ENCODE data around the gene PRKACB.
A peak's percentile ranks its signal among the peaks of the same experiment; 100 is the strongest.

PRKACB gene

GRCh38 chr1:84143796-84144565 lies at the start of gene PRKACB:
TSS of gene PRKACB (plus strand) at chr1:84144271. CDS start at chr1:84144362, 91 bp downstream.
- DNase-seq (ENCODE audit: low read depth) = no peak

- DNase-seq (ENCODE audit: low read depth) = no peak
Measured at GRCh38 chr1:84095308-84095707, 48.8 kb upstream of the PRKACB start.

GRCh38 chr1:84096176-84096575 lies 47.9 kb upstream of the PRKACB start:
- no peak for DNase-seq (ENCODE audit: low read depth)

- no peak for DNase-seq (ENCODE audit: low read depth)
Measured at GRCh38 chr1:84101204-84101603, 42.9 kb upstream of the PRKACB start.

- DNase-seq (ENCODE audit: low read depth) = peak; percentile 79
Measured at GRCh38 chr1:84103197-84103992, 40.7 kb upstream of the PRKACB start.

- DNase-seq (ENCODE audit: low read depth) = peak; percentile 75
Measured at GRCh38 chr1:84107538-84107937, 36.5 kb upstream of the PRKACB start.

- no peak for DNase-seq (ENCODE audit: low read depth)
Measured at GRCh38 chr1:84107955-84108354, 36.1 kb upstream of the PRKACB start.

GRCh38 chr1:84108900-84109578 lies 35.0 kb upstream of the PRKACB start:
- no peak for DNase-seq (ENCODE audit: low read depth)

- no peak for DNase-seq (ENCODE audit: low read depth)
Measured at GRCh38 chr1:84110629-84111028, 33.4 kb upstream of the PRKACB start.

- DNase-seq (ENCODE audit: low read depth) = no peak
Measured at GRCh38 chr1:84116558-84116957, 27.5 kb upstream of the PRKACB start.

GRCh38 chr1:84117868-84118267 lies 26.2 kb upstream of the PRKACB start:
- peak; percentile 38 for DNase-seq (ENCODE audit: low read depth)

- DNase-seq (ENCODE audit: low read depth) = no peak
Measured at GRCh38 chr1:84121360-84121759, 22.7 kb upstream of the PRKACB start.

GRCh38 chr1:84122780-84123382 lies 21.2 kb upstream of the PRKACB start:
- DNase-seq (ENCODE audit: low read depth) = peak; percentile 45

GRCh38 chr1:84133479-84133878 lies 10.6 kb upstream of the PRKACB start:
- no peak for DNase-seq (ENCODE audit: low read depth)

- DNase-seq (ENCODE audit: low read depth) = no peak
Measured at GRCh38 chr1:84135341-84135740, 8.7 kb upstream of the PRKACB start.

GRCh38 chr1:84141182-84142003 lies 2.7 kb upstream of the PRKACB start:
- DNase-seq (ENCODE audit: low read depth) = peak; percentile 7

- DNase-seq (ENCODE audit: low read depth) = no peak
Measured at GRCh38 chr1:84145068-84145467, 997 bp downstream of the PRKACB start.

- DNase-seq (ENCODE audit: low read depth) = peak; percentile 62
Measured at GRCh38 chr1:84146411-84147032, 2.5 kb downstream of the PRKACB start.

- DNase-seq (ENCODE audit: low read depth) = no peak
Measured at GRCh38 chr1:84148758-84149157, 4.7 kb downstream of the PRKACB start.

- DNase-seq (ENCODE audit: low read depth) = peak; percentile 27
Measured at GRCh38 chr1:84152649-84153056, 8.6 kb downstream of the PRKACB start.

- DNase-seq (ENCODE audit: low read depth) = no peak
Measured at GRCh38 chr1:84155517-84155916, 11.4 kb downstream of the PRKACB start.

All from fibroblast of gingiva (primary cell).